ENCODE measurements around the gene MYO6. TPM values are rescaled to one million over a fixed set of nuclear protein-coding genes. Genes with fewer than 3 reads are reported as not detected.

Gene MYO6
- total RNA-seq, 2 experiments from 2014 or later: not detected

GRCh38 chr6:75850026-75850833 is 101.2 kb downstream of the MYO6 start:
- Histone ChIP-seq H3K36me3 (ENCODE audit: insufficient read depth, low read length) (no peaks in the 10 kb centered on the region), H4K20me1 (ENCODE audit: insufficient read depth, low read length) (no peaks in the 10 kb centered on the region), H3K9me3 (ENCODE audit: low read length) (no peaks in the 10 kb centered on the region), H2AFZ (ENCODE audit: low read length) (no peak overlapping the region), H3K4me3 (ENCODE audit: low read depth, low read length, poor library complexity, severe bottlenecking) (no peak overlapping the region), H3K79me2 (ENCODE audit: insufficient read depth, low read depth, low read length) (no peaks in the 10 kb centered on the region), H3K9me2 (ENCODE audit: insufficient read depth, low read length) (no peaks in the 10 kb centered on the region), H3K4me1 (ENCODE audit: insufficient read depth, low read length, poor library complexity, severe bottlenecking) (no peaks in the 10 kb centered on the region), H3K27ac (ENCODE audit: low read depth, low read length, poor library complexity, severe bottlenecking) (no peak overlapping the region), H3K4me2 (ENCODE audit: low read length) (no peak overlapping the region)
- POLR2A ChIA-PET: interaction anchor here (0.6 kb wide), 1 partner anchor 12 kb away, joined by 3 read pairs; no protein-coding TSS in a partner anchor
- BruUV-seq (replicated peaks): no TSS peak
- CTCF ChIA-PET (ENCODE audit: unreplicated experiment): no interaction called here
- TF ChIP-seq EZH2phosphoT487 (IDR thresholded peaks at IDR 0.05; ENCODE audit: borderline replicate concordance, low read depth, low read length): no peak
- TF ChIP-seq, protein P1, sequence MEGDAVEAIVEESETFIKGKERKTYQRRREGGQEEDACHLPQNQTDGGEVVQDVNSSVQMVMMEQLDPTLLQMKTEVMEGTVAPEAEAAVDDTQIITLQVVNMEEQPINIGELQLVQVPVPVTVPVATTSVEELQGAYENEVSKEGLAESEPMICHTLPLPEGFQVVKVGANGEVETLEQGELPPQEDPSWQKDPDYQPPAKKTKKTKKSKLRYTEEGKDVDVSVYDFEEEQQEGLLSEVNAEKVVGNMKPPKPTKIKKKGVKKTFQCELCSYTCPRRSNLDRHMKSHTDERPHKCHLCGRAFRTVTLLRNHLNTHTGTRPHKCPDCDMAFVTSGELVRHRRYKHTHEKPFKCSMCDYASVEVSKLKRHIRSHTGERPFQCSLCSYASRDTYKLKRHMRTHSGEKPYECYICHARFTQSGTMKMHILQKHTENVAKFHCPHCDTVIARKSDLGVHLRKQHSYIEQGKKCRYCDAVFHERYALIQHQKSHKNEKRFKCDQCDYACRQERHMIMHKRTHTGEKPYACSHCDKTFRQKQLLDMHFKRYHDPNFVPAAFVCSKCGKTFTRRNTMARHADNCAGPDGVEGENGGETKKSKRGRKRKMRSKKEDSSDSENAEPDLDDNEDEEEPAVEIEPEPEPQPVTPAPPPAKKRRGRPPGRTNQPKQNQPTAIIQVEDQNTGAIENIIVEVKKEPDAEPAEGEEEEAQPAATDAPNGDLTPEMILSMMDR (conservative IDR thresholded peaks at IDR 0.05; ENCODE audit: low read length): no peak
- intact Hi-C loops (cut with micrococcal nuclease; ENCODE audit: unreplicated experiment): no loop called here
- no peak for DNase-seq (ENCODE audit: low spot score)

GRCh38 chr6:75852721-75853120 is 103.7 kb downstream of the MYO6 start:
- CTCF ChIA-PET (ENCODE audit: unreplicated experiment): no interaction called here

More at GRCh38 chr6:75852721-75853120, 103.7 kb downstream of the MYO6 start:
- no peaks in the 10 kb centered on the region for H3K4me1 ChIP-seq (ENCODE audit: insufficient read depth, low read length, poor library complexity, severe bottlenecking)
- no peak for DNase-seq (ENCODE audit: low spot score)
- no peaks in the 10 kb centered on the region for H3K9me2 ChIP-seq (ENCODE audit: insufficient read depth, low read length)
- no peaks in the 10 kb centered on the region for H3K9me3 ChIP-seq (ENCODE audit: low read length)
- H3K4me3 ChIP-seq (ENCODE audit: low read depth, low read length, poor library complexity, severe bottlenecking): no peak overlapping the region
- no peaks in the 10 kb centered on the region for H3K36me3 ChIP-seq (ENCODE audit: insufficient read depth, low read length)
- POLR2A ChIA-PET: no interaction called here
- no peak overlapping the region for H2AFZ ChIP-seq (ENCODE audit: low read length)
- BruUV-seq (replicated peaks): no TSS peak
- intact Hi-C loops (cut with micrococcal nuclease; ENCODE audit: unreplicated experiment): no loop called here
- no peaks in the 10 kb centered on the region for H4K20me1 ChIP-seq (ENCODE audit: insufficient read depth, low read length)
- H3K79me2 ChIP-seq (ENCODE audit: insufficient read depth, low read depth, low read length): no peaks in the 10 kb centered on the region
- no peak overlapping the region for H3K4me2 ChIP-seq (ENCODE audit: low read length)
- TF ChIP-seq EZH2phosphoT487 (IDR thresholded peaks at IDR 0.05; ENCODE audit: borderline replicate concordance, low read depth, low read length): no peak
- TF ChIP-seq, protein P1 (conservative IDR thresholded peaks at IDR 0.05; ENCODE audit: low read length): no peak
- no peak overlapping the region for H3K27ac ChIP-seq (ENCODE audit: low read depth, low read length, poor library complexity, severe bottlenecking)

Data from OCI-LY7 (cell line).